PC-3 (cell line): ENCODE data around the gene ZBTB7C. TPM values are rescaled to one million over a fixed set of nuclear protein-coding genes. Genes with fewer than 3 reads are reported as not detected.

Experiments used
- ATAC-seq: fragments of 200-7000 bp; cut with Tn5 transposase; 2 replicates; pipeline ENCODE4 v1.9.1; 2020; ENCODE audit warnings: mild to moderate bottlenecking, moderate library complexity
- BruUV-seq: library from RNA; stranded (reverse); fragments of 400-500 nt; replicated peaks from 2 replicates; lab custom pipeline; 2021; lab: Mats Ljungman, UMichigan
- CTCF ChIA-PET: fragments of 300-600 bp; sonication (Branson Sonifier 250); formaldehyde crosslinking; loops from one replicate; lab custom pipeline; 2022; ENCODE audit warnings: antibody characterized with exemption; lab: Charles Lee
- POLR2A ChIA-PET: fragments of 300-600 bp; sonication (Branson Sonifier 250); formaldehyde crosslinking; loops from one replicate; lab custom pipeline; 2022; ENCODE audit warnings: antibody characterized with exemption; ENCODE audit not compliant: unreplicated experiment; lab: Charles Lee
- DNase-seq: peaks from one replicate; pipeline ENCODE4 v3.0.0-alpha.2; 2015
- H2AFZ ChIP-seq: fragments of 300-600 bp; sonication (generic); 2 replicates; pipeline ENCODE4 v1.6.0; 2016; ENCODE audit warnings: antibody characterized with exemption, low read length
- H3F3A ChIP-seq: fragments of 300-600 bp; sonication (generic); one replicate; pipeline ENCODE4 v1.6.0; 2017; ENCODE audit warnings: antibody characterized with exemption, low read length, control low read depth, mild to moderate bottlenecking; ENCODE audit not compliant: unreplicated experiment
- H3K27ac ChIP-seq: fragments of 300-600 bp; sonication (generic); 2 replicates; pipeline ENCODE4 v1.5.1; 2016; ENCODE audit warnings: mild to moderate bottlenecking, low read length
- H3K27me3 ChIP-seq: fragments of 300-600 bp; sonication (generic); 2 replicates; pipeline ENCODE4 v1.6.1; 2016; ENCODE audit warnings: low read length, mixed read lengths
- H3K36me3 ChIP-seq: fragments of 300-600 bp; sonication (generic); 2 replicates; pipeline ENCODE4 v1.6.1; 2016; ENCODE audit warnings: low read depth, mixed run types, low read length, mixed read lengths
- H3K4me1 ChIP-seq: fragments of 300-600 bp; sonication (generic); 2 replicates; pipeline ENCODE4 v1.5.1; 2016; ENCODE audit warnings: low read length; ENCODE audit not compliant: insufficient read depth
- H3K4me2 ChIP-seq: fragments of 300-600 bp; sonication (generic); 2 replicates; pipeline ENCODE4 v1.6.0; 2016; ENCODE audit warnings: low read length
- H3K4me3 ChIP-seq: fragments of 300-600 bp; sonication (generic); 2 replicates; pipeline ENCODE4 v1.5.1; 2016; ENCODE audit warnings: mild to moderate bottlenecking, low read length, mixed read lengths
- H3K79me2 ChIP-seq: fragments of 300-600 bp; sonication (generic); 2 replicates; pipeline ENCODE4 v1.6.1; 2017; ENCODE audit warnings: low read length, mixed read lengths
- H3K9ac ChIP-seq: fragments of 300-600 bp; sonication (generic); 2 replicates; pipeline ENCODE4 v1.6.0; 2016; ENCODE audit warnings: mild to moderate bottlenecking, low read length
- H3K9me2 ChIP-seq: fragments of 300-600 bp; sonication (generic); replicated peaks from 2 replicates; pipeline ENCODE4 v1.6.1; 2016; ENCODE audit warnings: mixed run types, low read length, mixed read lengths
- H3K9me3 ChIP-seq: fragments of 300-600 bp; sonication (generic); 2 replicates; pipeline ENCODE4 v1.6.1; 2016; ENCODE audit warnings: low read length, mixed read lengths
- H4K20me1 ChIP-seq: fragments of 300-600 bp; sonication (generic); 2 replicates; pipeline ENCODE4 v1.6.1; 2016; ENCODE audit warnings: low read length, mixed read lengths
- CTCF ChIP-seq: fragments of 300-600 bp; sonication (generic); conservative IDR thresholded peaks from 2 replicates; pipeline ENCODE4 v1.5.1; 2017; ENCODE audit warnings: antibody characterized with exemption, low read depth, mild to moderate bottlenecking, low read length
- EZH2 ChIP-seq: fragments of 300-600 bp; sonication (generic); IDR thresholded peaks from one replicate; pipeline ENCODE4 v1.6.1; 2017; ENCODE audit warnings: antibody characterized with exemption, mild to moderate bottlenecking, low read length; ENCODE audit not compliant: unreplicated experiment
- EZH2phosphoT487 ChIP-seq: fragments of 300-600 bp; sonication (generic); IDR thresholded peaks from 2 replicates; pipeline ENCODE4 v1.6.1; 2018; ENCODE audit warnings: mild to moderate bottlenecking, antibody characterized with exemption, low read length, borderline replicate concordance
- intact Hi-C: fragments of 100-400 bp; cut with micrococcal nuclease; formaldehyde crosslinking; loops from 2 replicates; pipeline ENCODE4 v1.9.0; 2023
- total RNA-seq: library from RNA; depleted of rRNA; stranded (reverse); fragments of >200 nt; gene quantifications from 2 replicates; pipeline ENCODE4 v1.2.3, GENCODE V29; 2014

The ZBTB7C gene
- total RNA-seq, 1 experiment from 2014 or later = 1.3 TPM

- POLR2A ChIA-PET = no interaction called here
- no peak for ATAC-seq
- intact Hi-C loops = no loop called here
Measured at GRCh38 chr18:48024009-48024512, 385.1 kb downstream of the ZBTB7C start.

GRCh38 chr18:48023334-48024008 is 385.7 kb downstream of the ZBTB7C start:
- Histone ChIP-seq H3K27me3 (no peaks in the 10 kb centered on the region), H3K9me3 (no peaks in the 10 kb centered on the region), H3K79me2 (no peaks in the 10 kb centered on the region), H3K4me2 (peak overlapping the region; percentile 63), H3K4me3 (no peak overlapping the region), H3K36me3 (no peaks in the 10 kb centered on the region), H3K9ac (0 out of 2 replicates have a peak overlapping the region, but pooled peaks have one; percentile 20), H3K4me1 (peaks cover 10% of the 10 kb centered on the region), H3K27ac (peak overlapping the region; percentile 73), H2AFZ (0 out of 2 replicates have a peak overlapping the region, but pooled peaks have one; percentile 10), H3F3A (no peaks in the 10 kb centered on the region), H3K9me2 (no peaks in the 10 kb centered on the region), H4K20me1 (no peaks in the 10 kb centered on the region)
- DNase-seq = peak; percentile 76
- BruUV-seq = no TSS peak
- peak; percentile 65 for ATAC-seq
- intact Hi-C loops = no loop called here
- CTCF ChIA-PET = no interaction called here
- TF ChIP-seq EZH2 = no peak
- TF ChIP-seq CTCF = peak; percentile 62
- no peak for TF ChIP-seq EZH2phosphoT487
- POLR2A ChIA-PET = no interaction called here

More at GRCh38 chr18:48024009-48024512, 385.1 kb downstream of the ZBTB7C start:
- DNase-seq = no peak
- Histone ChIP-seq H3K79me2 (no peaks in the 10 kb centered on the region), H3K9ac (no peak overlapping the region), H3K9me3 (no peaks in the 10 kb centered on the region), H2AFZ (0 out of 2 replicates have a peak overlapping the region, but pooled peaks have one; percentile 10), H3K9me2 (no peaks in the 10 kb centered on the region), H4K20me1 (no peaks in the 10 kb centered on the region), H3K27me3 (no peaks in the 10 kb centered on the region), H3K4me2 (0 out of 2 replicates have a peak overlapping the region, but pooled peaks have one; percentile 63), H3K27ac (peak overlapping the region; percentile 73), H3F3A (no peaks in the 10 kb centered on the region), H3K4me1 (peaks cover 10% of the 10 kb centered on the region), H3K4me3 (no peak overlapping the region), H3K36me3 (no peaks in the 10 kb centered on the region)
- TF ChIP-seq EZH2phosphoT487 (no peak), CTCF (no peak), EZH2 (no peak)
- BruUV-seq = no TSS peak
- CTCF ChIA-PET = no interaction called here
